Keratinocyte (primary cell): ENCODE results near the gene NOX5. TPM values are rescaled to one million over a fixed set of nuclear protein-coding genes. Genes with fewer than 3 reads are reported as not detected.

Source experiments
- DNase-seq: peaks from one replicate; pipeline ENCODE4 v3.0.0-alpha.2; 2011; ENCODE audit warnings: low read depth, missing footprints, low spot score
- FAIRE-seq: peaks from 2 replicates; lab custom pipeline; 2011; peaks lifted over from hg19 to GRCh38; lab: Jason Lieb, UNC
- H2AFZ ChIP-seq: 2 replicates; pipeline ENCODE4 v1.6.0; 2012; ENCODE audit warnings: low read length, control low read depth, inconsistent platforms; ENCODE audit not compliant: control insufficient read depth
- H3K27ac ChIP-seq: 2 replicates; pipeline ENCODE4 v1.5.1; 2011; ENCODE audit warnings: low read length; ENCODE audit not compliant: control insufficient read depth, insufficient read depth
- H3K27me3 ChIP-seq: 3 replicates; pipeline ENCODE4 v1.6.0; 2011; ENCODE audit warnings: low read length; ENCODE audit not compliant: control insufficient read depth, insufficient read depth; ENCODE audit errors: extremely low read depth
- H3K36me3 ChIP-seq, 2 experiments: 2 replicates in 1 of 2; 3 replicates in 1 of 2; pipeline ENCODE4 v1.5.1; 2011; ENCODE audit warnings: low read length in 2 of 2, mild to moderate bottlenecking in 1 of 2; ENCODE audit not compliant: control insufficient read depth in 2 of 2, insufficient read depth in 2 of 2; ENCODE audit errors: extremely low read depth in 1 of 2
- H3K4me1 ChIP-seq: 3 replicates; pipeline ENCODE4 v1.5.1; 2011; ENCODE audit warnings: low read length; ENCODE audit not compliant: control insufficient read depth, insufficient read depth; ENCODE audit errors: extremely low read depth
- H3K4me2 ChIP-seq: 3 replicates; pipeline ENCODE4 v1.6.0; 2011; ENCODE audit warnings: low read depth, low read length; ENCODE audit not compliant: control insufficient read depth, insufficient read depth; ENCODE audit errors: extremely low read depth
- H3K4me3 ChIP-seq, 3 experiments: fragments of 200-600 bp in 1 of 3; sonication (generic) in 1 of 3; 2 replicates in 2 of 3; 3 replicates in 1 of 3; pipeline ENCODE4 v1.5.1; 2011 to 2016; ENCODE audit warnings: low read length in 3 of 3, mild to moderate bottlenecking in 3 of 3, control low read depth in 2 of 3, inconsistent platforms in 1 of 3, low read depth in 1 of 3, mixed read lengths in 1 of 3, mixed run types in 1 of 3, moderate library complexity in 1 of 3; ENCODE audit not compliant: control insufficient read depth in 2 of 3, insufficient read depth in 2 of 3; ENCODE audit errors: extremely low read depth in 1 of 3
- H3K79me2 ChIP-seq: 2 replicates; pipeline ENCODE4 v1.6.0; 2012; ENCODE audit warnings: low read length; ENCODE audit not compliant: control insufficient read depth, insufficient read depth
- H3K9ac ChIP-seq: 3 replicates; pipeline ENCODE4 v1.6.0; 2011; ENCODE audit warnings: low read length; ENCODE audit not compliant: control insufficient read depth, insufficient read depth; ENCODE audit errors: extremely low read depth
- H3K9me1 ChIP-seq: 3 replicates; pipeline ENCODE4 v1.6.0; 2011; ENCODE audit warnings: low read length; ENCODE audit not compliant: control insufficient read depth, insufficient read depth; ENCODE audit errors: extremely low read depth
- H3K9me3 ChIP-seq: 2 replicates; pipeline ENCODE4 v1.5.1; 2012; ENCODE audit warnings: low read depth, low read length; ENCODE audit not compliant: control insufficient read depth
- H4K20me1 ChIP-seq: 3 replicates; pipeline ENCODE4 v1.6.0; 2011; ENCODE audit warnings: low read length; ENCODE audit not compliant: control insufficient read depth, insufficient read depth; ENCODE audit errors: extremely low read depth
- EZH2 ChIP-seq: IDR thresholded peaks from one replicate; pipeline ENCODE4 v1.6.1; 2012; ENCODE audit warnings: inconsistent platforms, mild to moderate bottlenecking, low read length, moderate library complexity
- dilution Hi-C: fragments of 300-500 bp; cut with MboI; formaldehyde crosslinking; loops from one replicate; pipeline ENCODE4 v1.7.0; 2020; ENCODE audit warnings: low sequenced_read_pairs; ENCODE audit not compliant: extremely low pct_ligation_motif_present
- polyA plus RNA-seq, 5 experiments: library from polyadenylated mRNA; depleted of rRNA in 3 of 5; stranded (reverse) in 3 of 5; stranded (forward) in 1 of 5; unstranded in 1 of 5; fragments of >200 nt; gene quantifications; 1 replicate in 1 of 5; 2 replicates in 3 of 5; 3 replicates in 1 of 5; pipeline versions ENCODE4 v1.2.1 to v1.2.3, GENCODE V29; 2011 to 2012; ENCODE audit warnings: missing spikeins in 2 of 5, low read depth in 1 of 5, low replicate concordance in 1 of 5
- TF ChIP-seq, protein P1 (sequence below), 3 experiments: IDR thresholded peaks in 1 of 3; conservative IDR thresholded peaks in 1 of 3; optimal IDR thresholded peaks in 1 of 3; 2 replicates in 2 of 3; 3 replicates in 1 of 3; pipeline versions ENCODE3 to v1.5.1; 2011; ENCODE audit warnings: low read length in 3 of 3, mild to moderate bottlenecking in 3 of 3, moderate library complexity in 2 of 3, control low read depth in 1 of 3, inconsistent platforms in 1 of 3; ENCODE audit not compliant: insufficient read depth in 2 of 3; ENCODE audit errors: extremely low read depth in 1 of 3

NOX5 gene
- polyA plus RNA-seq, 1 donor (not counting 4 experiments of a cell fraction or from before 2014, with no cell fraction given): 0.16 TPM

GRCh38 chr15:69011641-69012040 is 2.9 kb upstream of the NOX5 start:
- Histone ChIP-seq H3K9me3 (no peaks in the 10 kb centered on the region), H3K79me2 (no peaks in the 10 kb centered on the region), H3K27ac (no peak overlapping the region), H3K4me1 (peaks cover 7% of the 10 kb centered on the region), H3K4me2 (no peak overlapping the region), H3K9me1 (no peaks in the 10 kb centered on the region), H2AFZ (no peak overlapping the region), H4K20me1 (no peaks in the 10 kb centered on the region), H3K9ac (no peak overlapping the region), H3K27me3 (no peaks in the 10 kb centered on the region), H3K4me3 (no peak overlapping the region), H3K36me3 (no peaks in the 10 kb centered on the region)
- TF ChIP-seq, protein P1, sequence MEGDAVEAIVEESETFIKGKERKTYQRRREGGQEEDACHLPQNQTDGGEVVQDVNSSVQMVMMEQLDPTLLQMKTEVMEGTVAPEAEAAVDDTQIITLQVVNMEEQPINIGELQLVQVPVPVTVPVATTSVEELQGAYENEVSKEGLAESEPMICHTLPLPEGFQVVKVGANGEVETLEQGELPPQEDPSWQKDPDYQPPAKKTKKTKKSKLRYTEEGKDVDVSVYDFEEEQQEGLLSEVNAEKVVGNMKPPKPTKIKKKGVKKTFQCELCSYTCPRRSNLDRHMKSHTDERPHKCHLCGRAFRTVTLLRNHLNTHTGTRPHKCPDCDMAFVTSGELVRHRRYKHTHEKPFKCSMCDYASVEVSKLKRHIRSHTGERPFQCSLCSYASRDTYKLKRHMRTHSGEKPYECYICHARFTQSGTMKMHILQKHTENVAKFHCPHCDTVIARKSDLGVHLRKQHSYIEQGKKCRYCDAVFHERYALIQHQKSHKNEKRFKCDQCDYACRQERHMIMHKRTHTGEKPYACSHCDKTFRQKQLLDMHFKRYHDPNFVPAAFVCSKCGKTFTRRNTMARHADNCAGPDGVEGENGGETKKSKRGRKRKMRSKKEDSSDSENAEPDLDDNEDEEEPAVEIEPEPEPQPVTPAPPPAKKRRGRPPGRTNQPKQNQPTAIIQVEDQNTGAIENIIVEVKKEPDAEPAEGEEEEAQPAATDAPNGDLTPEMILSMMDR (optimal IDR thresholded peaks at IDR 0.05 in 1 of 3, IDR thresholded peaks at IDR 0.05 in 1 of 3, conservative IDR thresholded peaks at IDR 0.05 in 1 of 3; ENCODE audit: extremely low read depth in 1 of 3, insufficient read depth in 2 of 3, low read length in 3 of 3): no peak
- TF ChIP-seq EZH2: no peak
- FAIRE-seq (no peak), DNase-seq (no peak)
- dilution Hi-C loops: no loop called here

DNA sequence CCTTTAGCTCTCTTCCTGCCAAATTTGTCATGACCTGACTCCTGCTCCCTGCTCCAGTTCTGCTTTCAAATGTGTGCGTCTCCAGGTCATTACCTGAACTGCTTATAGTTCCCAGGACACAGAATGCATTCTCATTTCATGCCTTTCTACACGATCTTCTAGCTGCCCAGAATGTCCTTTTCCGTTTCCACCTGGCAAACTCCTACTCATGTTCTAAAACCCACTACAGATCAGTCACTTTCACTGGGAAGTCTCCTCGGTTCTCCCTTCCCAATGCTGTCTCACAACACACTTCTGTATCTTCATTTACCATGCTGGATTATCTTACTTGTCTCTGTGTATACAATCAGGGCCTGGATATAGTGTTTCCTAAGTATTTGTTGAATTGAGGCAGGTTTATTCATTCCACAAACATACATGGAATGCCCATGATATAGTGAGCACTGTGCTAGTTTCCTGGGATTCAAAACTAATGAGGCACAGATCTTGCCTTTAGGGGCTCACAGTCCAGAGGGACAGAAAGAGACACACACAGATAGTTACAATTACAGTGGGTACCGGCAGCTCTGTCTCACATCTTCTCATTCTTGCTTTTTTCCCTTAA is 1.6 kb upstream of the NOX5 start:
- Histone ChIP-seq H3K79me2 (no peaks in the 10 kb centered on the region), H3K4me3 (no peak overlapping the region), H3K4me1 (peaks cover 7% of the 10 kb centered on the region), H3K9me3 (no peaks in the 10 kb centered on the region), H3K9me1 (no peaks in the 10 kb centered on the region), H3K4me2 (no peak overlapping the region), H3K27ac (no peak overlapping the region), H3K27me3 (no peaks in the 10 kb centered on the region), H4K20me1 (no peaks in the 10 kb centered on the region), H2AFZ (no peak overlapping the region), H3K36me3 (no peaks in the 10 kb centered on the region), H3K9ac (no peak overlapping the region)
- dilution Hi-C loops: no loop called here
- TF ChIP-seq, protein P1 (optimal IDR thresholded peaks at IDR 0.05 in 1 of 3, IDR thresholded peaks at IDR 0.05 in 1 of 3, conservative IDR thresholded peaks at IDR 0.05 in 1 of 3; ENCODE audit: extremely low read depth in 1 of 3, insufficient read depth in 2 of 3, low read length in 3 of 3): no peak
- TF ChIP-seq EZH2: no peak
- no peak for DNase-seq
- FAIRE-seq: no peak
